ENCODE measurements around the gene ETFA. TPM values are rescaled to one million over a fixed set of nuclear protein-coding genes. Genes with fewer than 3 reads are reported as not detected.

The ETFA gene
- total RNA-seq, 1 experiment from 2014 or later, result 84.4 TPM

GRCh38 chr15:76234337-76234889 is 76.9 kb downstream of the ETFA start:
- POLR2A ChIA-PET, result no interaction called here
- Mint-ChIP-seq H3K27me3 (ENCODE audit: low read depth) (no peaks in the 10 kb centered on the region), H3K9me3 (no peaks in the 10 kb centered on the region), H3K36me3 (peaks cover 7% of the 10 kb centered on the region), H3K4me1 (peaks cover 14% of the 10 kb centered on the region), H3K4me3 (no peak overlapping the region), H3K27ac (peak overlapping the region; percentile 5; the same call in 1 of the 2 replicates)
- TF ChIP-seq, protein P1, sequence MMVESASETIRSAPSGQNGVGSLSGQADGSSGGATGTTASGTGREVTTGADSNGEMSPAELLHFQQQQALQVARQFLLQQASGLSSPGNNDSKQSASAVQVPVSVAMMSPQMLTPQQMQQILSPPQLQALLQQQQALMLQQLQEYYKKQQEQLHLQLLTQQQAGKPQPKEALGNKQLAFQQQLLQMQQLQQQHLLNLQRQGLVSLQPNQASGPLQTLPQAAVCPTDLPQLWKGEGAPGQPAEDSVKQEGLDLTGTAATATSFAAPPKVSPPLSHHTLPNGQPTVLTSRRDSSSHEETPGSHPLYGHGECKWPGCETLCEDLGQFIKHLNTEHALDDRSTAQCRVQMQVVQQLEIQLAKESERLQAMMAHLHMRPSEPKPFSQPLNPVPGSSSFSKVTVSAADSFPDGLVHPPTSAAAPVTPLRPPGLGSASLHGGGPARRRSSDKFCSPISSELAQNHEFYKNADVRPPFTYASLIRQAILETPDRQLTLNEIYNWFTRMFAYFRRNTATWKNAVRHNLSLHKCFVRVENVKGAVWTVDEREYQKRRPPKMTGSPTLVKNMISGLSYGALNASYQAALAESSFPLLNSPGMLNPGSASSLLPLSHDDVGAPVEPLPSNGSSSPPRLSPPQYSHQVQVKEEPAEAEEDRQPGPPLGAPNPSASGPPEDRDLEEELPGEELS (CRISPR knock-in tag; IDR thresholded peaks at IDR 0.05), result no peak
- no peak for DNase-seq (ENCODE audit: low spot score)
- CTCF ChIA-PET, result interaction anchor here (1.0 to 2.5 kb wide), 3 partner anchors 96 to 99 kb away, joined by 3 to 24 read pairs (median 20); no protein-coding TSS in a partner anchor
- peak; percentile 91 for ATAC-seq

GRCh38 chr15:76233921-76234320 is 77.3 kb downstream of the ETFA start:
- DNase-seq (ENCODE audit: low spot score), result no peak
- H3K36me3 Mint-ChIP-seq, result peaks cover 7% of the 10 kb centered on the region
- no peaks in the 10 kb centered on the region for H3K27me3 Mint-ChIP-seq (ENCODE audit: low read depth)
- no peak overlapping the region for H3K4me3 Mint-ChIP-seq
- ATAC-seq, result no peak
- H3K27ac Mint-ChIP-seq, result no peak overlapping the region
- POLR2A ChIA-PET, result no interaction called here
- no peak for TF ChIP-seq ETV6 (CRISPR knock-in tag; IDR thresholded peaks at IDR 0.05)
- TF ChIP-seq ZNF263 (CRISPR knock-in tag; IDR thresholded peaks at IDR 0.05; ENCODE audit: low read depth), result no peak
- peaks cover 14% of the 10 kb centered on the region for H3K4me1 Mint-ChIP-seq
- no peaks in the 10 kb centered on the region for H3K9me3 Mint-ChIP-seq
- CTCF ChIA-PET, result interaction anchor here (1.0 to 2.4 kb wide), 2 partner anchors 96 to 100 kb away, joined by 3 to 20 read pairs; no protein-coding TSS in a partner anchor

GRCh38 chr15:76229266-76229665 is 82.0 kb downstream of the ETFA start:
- TF ChIP-seq MYBL2 (CRISPR knock-in tag; IDR thresholded peaks at IDR 0.05), result no peak
- no peak for TF ChIP-seq SOX15 (CRISPR knock-in tag; IDR thresholded peaks at IDR 0.05)
- TF ChIP-seq ETV6 (CRISPR knock-in tag; IDR thresholded peaks at IDR 0.05), result no peak
- no peak for TF ChIP-seq NR1H2 (CRISPR knock-in tag; IDR thresholded peaks at IDR 0.05)
- TF ChIP-seq ATF2 (CRISPR knock-in tag; IDR thresholded peaks at IDR 0.05; ENCODE audit: borderline replicate concordance, low read depth), result no peak
- TF ChIP-seq, protein P2, sequence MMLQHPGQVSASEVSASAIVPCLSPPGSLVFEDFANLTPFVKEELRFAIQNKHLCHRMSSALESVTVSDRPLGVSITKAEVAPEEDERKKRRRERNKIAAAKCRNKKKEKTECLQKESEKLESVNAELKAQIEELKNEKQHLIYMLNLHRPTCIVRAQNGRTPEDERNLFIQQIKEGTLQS (CRISPR knock-in tag; conservative IDR thresholded peaks at IDR 0.05), result no peak
- no peak for TF ChIP-seq RELA (CRISPR knock-in tag; IDR thresholded peaks at IDR 0.05; ENCODE audit: borderline replicate concordance)
- TF ChIP-seq NFYB (CRISPR knock-in tag; conservative IDR thresholded peaks at IDR 0.05; ENCODE audit: low read depth), result no peak
- TF ChIP-seq PRRX2 (CRISPR knock-in tag; IDR thresholded peaks at IDR 0.05), result no peak
- TF ChIP-seq CREB1 (CRISPR knock-in tag; IDR thresholded peaks at IDR 0.05), result no peak
- TF ChIP-seq ZMAT4 (CRISPR knock-in tag; IDR thresholded peaks at IDR 0.05), result no peak
- TF ChIP-seq, protein P3, sequence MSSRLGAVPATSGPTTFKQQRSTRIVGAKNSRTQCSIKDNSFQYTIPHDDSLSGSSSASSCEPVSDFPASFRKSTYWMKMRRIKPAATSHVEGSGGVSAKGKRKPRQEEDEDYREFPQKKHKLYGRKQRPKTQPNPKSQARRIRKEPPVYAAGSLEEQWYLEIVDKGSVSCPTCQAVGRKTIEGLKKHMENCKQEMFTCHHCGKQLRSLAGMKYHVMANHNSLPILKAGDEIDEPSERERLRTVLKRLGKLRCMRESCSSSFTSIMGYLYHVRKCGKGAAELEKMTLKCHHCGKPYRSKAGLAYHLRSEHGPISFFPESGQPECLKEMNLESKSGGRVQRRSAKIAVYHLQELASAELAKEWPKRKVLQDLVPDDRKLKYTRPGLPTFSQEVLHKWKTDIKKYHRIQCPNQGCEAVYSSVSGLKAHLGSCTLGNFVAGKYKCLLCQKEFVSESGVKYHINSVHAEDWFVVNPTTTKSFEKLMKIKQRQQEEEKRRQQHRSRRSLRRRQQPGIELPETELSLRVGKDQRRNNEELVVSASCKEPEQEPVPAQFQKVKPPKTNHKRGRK (CRISPR knock-in tag; IDR thresholded peaks at IDR 0.05; ENCODE audit: borderline replicate concordance), result no peak
- TF ChIP-seq HMGA2 (CRISPR knock-in tag; IDR thresholded peaks at IDR 0.05), result no peak
- TF ChIP-seq, protein P4, sequence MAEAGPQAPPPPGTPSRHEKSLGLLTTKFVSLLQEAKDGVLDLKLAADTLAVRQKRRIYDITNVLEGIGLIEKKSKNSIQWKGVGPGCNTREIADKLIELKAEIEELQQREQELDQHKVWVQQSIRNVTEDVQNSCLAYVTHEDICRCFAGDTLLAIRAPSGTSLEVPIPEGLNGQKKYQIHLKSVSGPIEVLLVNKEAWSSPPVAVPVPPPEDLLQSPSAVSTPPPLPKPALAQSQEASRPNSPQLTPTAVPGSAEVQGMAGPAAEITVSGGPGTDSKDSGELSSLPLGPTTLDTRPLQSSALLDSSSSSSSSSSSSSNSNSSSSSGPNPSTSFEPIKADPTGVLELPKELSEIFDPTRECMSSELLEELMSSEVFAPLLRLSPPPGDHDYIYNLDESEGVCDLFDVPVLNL (CRISPR knock-in tag; IDR thresholded peaks at IDR 0.05; ENCODE audit: borderline replicate concordance, low read depth), result no peak
- TF ChIP-seq AR (CRISPR knock-in tag; IDR thresholded peaks at IDR 0.05), result no peak
- TF ChIP-seq, protein P1 (CRISPR knock-in tag; IDR thresholded peaks at IDR 0.05), result no peak
- no peak for TF ChIP-seq ZNF671 (CRISPR knock-in tag; IDR thresholded peaks at IDR 0.05)
- CTCF ChIA-PET, result interaction anchor here (1.0 to 1.2 kb wide), 2 partner anchors 30 to 105 kb away, joined by 3 to 4 read pairs; no protein-coding TSS in a partner anchor
- peaks cover 5% of the 10 kb centered on the region for H3K4me1 Mint-ChIP-seq
- no peaks in the 10 kb centered on the region for H3K9me3 Mint-ChIP-seq
- POLR2A ChIA-PET, result interaction anchor here (0.7 kb wide), 1 partner anchor 286 kb away, joined by 10 read pairs; no protein-coding TSS in a partner anchor
- ATAC-seq (no peak), DNase-seq (ENCODE audit: low spot score) (no peak)
- no peak overlapping the region for H3K27ac Mint-ChIP-seq
- no peak overlapping the region for H3K4me3 Mint-ChIP-seq
- no peaks in the 10 kb centered on the region for H3K27me3 Mint-ChIP-seq (ENCODE audit: low read depth)
- peaks cover 7% of the 10 kb centered on the region for H3K36me3 Mint-ChIP-seq
